BE2C (cell line): ENCODE data around the gene RALGDS.

ENCODE experiments used
- DNase-seq: peaks from one replicate; pipeline ENCODE4 v3.0.0-alpha.2; 2020
- H3K27me3 ChIP-seq: fragments of 250-450 bp; sonication (Bioruptor Pico); 2 replicates; pipeline ENCODE4 v1.5.1; 2020; ENCODE audit warnings: mild to moderate bottlenecking
- H3K36me3 ChIP-seq: fragments of 250-450 bp; sonication (Bioruptor Pico); 2 replicates; pipeline ENCODE4 v1.5.1; 2020; ENCODE audit warnings: mild to moderate bottlenecking
- H3K4me1 ChIP-seq: fragments of 250-450 bp; sonication (Bioruptor Pico); 2 replicates; pipeline ENCODE4 v1.5.1; 2020
- H3K4me3 ChIP-seq: 2 replicates; pipeline ENCODE4 v1.5.1; 2011; ENCODE audit warnings: low read depth, low read length
- H3K9me3 ChIP-seq: fragments of 250-450 bp; sonication (Bioruptor Pico); 2 replicates; pipeline ENCODE4 v1.5.1; 2020
- TF ChIP-seq, protein P1 (sequence below): IDR thresholded peaks from 2 replicates; pipeline ENCODE4 v1.5.1; 2012; ENCODE audit warnings: mild to moderate bottlenecking, low read depth, low read length

RALGDS gene

GRCh38 chr9:133142684-133143622 lies 21.9 kb upstream of the RALGDS start:
- H3K36me3 ChIP-seq: no peaks in the 10 kb centered on the region
- H3K27me3 ChIP-seq: no peaks in the 10 kb centered on the region
- no peak for DNase-seq
- H3K4me1 ChIP-seq: peaks cover 45% of the 10 kb centered on the region
- H3K9me3 ChIP-seq: no peaks in the 10 kb centered on the region
- H3K4me3 ChIP-seq: no peak overlapping the region
- TF ChIP-seq, protein P1, sequence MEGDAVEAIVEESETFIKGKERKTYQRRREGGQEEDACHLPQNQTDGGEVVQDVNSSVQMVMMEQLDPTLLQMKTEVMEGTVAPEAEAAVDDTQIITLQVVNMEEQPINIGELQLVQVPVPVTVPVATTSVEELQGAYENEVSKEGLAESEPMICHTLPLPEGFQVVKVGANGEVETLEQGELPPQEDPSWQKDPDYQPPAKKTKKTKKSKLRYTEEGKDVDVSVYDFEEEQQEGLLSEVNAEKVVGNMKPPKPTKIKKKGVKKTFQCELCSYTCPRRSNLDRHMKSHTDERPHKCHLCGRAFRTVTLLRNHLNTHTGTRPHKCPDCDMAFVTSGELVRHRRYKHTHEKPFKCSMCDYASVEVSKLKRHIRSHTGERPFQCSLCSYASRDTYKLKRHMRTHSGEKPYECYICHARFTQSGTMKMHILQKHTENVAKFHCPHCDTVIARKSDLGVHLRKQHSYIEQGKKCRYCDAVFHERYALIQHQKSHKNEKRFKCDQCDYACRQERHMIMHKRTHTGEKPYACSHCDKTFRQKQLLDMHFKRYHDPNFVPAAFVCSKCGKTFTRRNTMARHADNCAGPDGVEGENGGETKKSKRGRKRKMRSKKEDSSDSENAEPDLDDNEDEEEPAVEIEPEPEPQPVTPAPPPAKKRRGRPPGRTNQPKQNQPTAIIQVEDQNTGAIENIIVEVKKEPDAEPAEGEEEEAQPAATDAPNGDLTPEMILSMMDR: no peak

GRCh38 chr9:133141833-133142595 lies 21.0 kb upstream of the RALGDS start:
- Histone ChIP-seq H3K27me3 (no peaks in the 10 kb centered on the region), H3K36me3 (no peaks in the 10 kb centered on the region), H3K9me3 (no peaks in the 10 kb centered on the region), H3K4me1 (peaks cover 41% of the 10 kb centered on the region), H3K4me3 (no peak overlapping the region)
- TF ChIP-seq, protein P1: no peak
- DNase-seq: peak; percentile 81

GRCh38 chr9:133140606-133141005 lies 19.6 kb upstream of the RALGDS start:
- no peak for DNase-seq
- Histone ChIP-seq H3K4me3 (no peak overlapping the region), H3K36me3 (no peaks in the 10 kb centered on the region), H3K9me3 (no peaks in the 10 kb centered on the region), H3K4me1 (peaks cover 46% of the 10 kb centered on the region), H3K27me3 (no peaks in the 10 kb centered on the region)
- TF ChIP-seq, protein P1: no peak

DNA sequence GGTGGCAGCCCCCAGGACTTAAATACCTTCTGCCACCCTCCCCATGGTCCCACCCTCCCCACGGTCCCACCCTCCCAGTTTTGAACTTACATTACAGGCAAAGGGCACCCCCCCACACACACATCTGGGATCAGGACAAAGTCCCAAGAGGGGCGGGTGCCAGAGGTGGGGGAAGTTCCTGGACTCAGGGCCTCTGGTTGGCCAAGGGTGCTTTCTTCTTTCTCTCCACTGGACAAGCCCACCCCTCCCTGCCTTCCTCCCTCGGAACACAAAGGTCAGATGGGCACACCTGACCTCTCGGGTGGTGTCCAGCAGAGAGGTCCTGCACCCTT lies 19.1 kb upstream of the RALGDS start:
- TF ChIP-seq, protein P1: no peak
- Histone ChIP-seq H3K27me3 (no peaks in the 10 kb centered on the region), H3K4me1 (peaks cover 51% of the 10 kb centered on the region), H3K9me3 (no peaks in the 10 kb centered on the region), H3K4me3 (no peak overlapping the region), H3K36me3 (no peaks in the 10 kb centered on the region)
- no peak for DNase-seq

GRCh38 chr9:133139246-133140173 lies 18.5 kb upstream of the RALGDS start:
- TF ChIP-seq, protein P1: no peak
- Histone ChIP-seq H3K27me3 (no peaks in the 10 kb centered on the region), H3K4me1 (peaks cover 51% of the 10 kb centered on the region), H3K36me3 (no peaks in the 10 kb centered on the region), H3K4me3 (no peak overlapping the region), H3K9me3 (no peaks in the 10 kb centered on the region)
- no peak for DNase-seq
